HepG2 (cell line): ENCODE data around the gene DZIP1L. TPM values are rescaled to one million over a fixed set of nuclear protein-coding genes. Genes with fewer than 3 reads are reported as not detected.

Experiments
- ATAC-seq: fragments of 200-7000 bp; cut with Tn5 transposase; 3 replicates; pipeline ENCODE4 v1.9.1; 2020; ENCODE audit warnings: mild to moderate bottlenecking, moderate library complexity
- BruUV-seq: library from RNA; stranded (reverse); fragments of 400-500 nt; replicated peaks from 2 replicates; lab custom pipeline; 2021; lab: Mats Ljungman, UMichigan
- CTCF ChIA-PET: fragments of 300-600 bp; formaldehyde crosslinking; extraction: SDS; loops from one replicate; lab custom pipeline; 2021; ENCODE audit warnings: low total read pairs, inconsistent platforms, low intra/inter-chr PET ratio; lab: Yijun Ruan, JAX
- POLR2A ChIA-PET: fragments of 350-600 bp; sonication (Branson Sonifier 250); formaldehyde crosslinking; loops from one replicate; lab custom pipeline; 2020; ENCODE audit warnings: antibody characterized with exemption, inconsistent platforms; lab: Yijun Ruan, JAX
- DNase-seq: peaks from one replicate; pipeline ENCODE4 v3.0.0-alpha.2; 2015; ENCODE audit warnings: low spot score
- FAIRE-seq: peaks from 3 replicates; lab custom pipeline; 2011; peaks lifted over from hg19 to GRCh38; lab: Jason Lieb, UNC
- H2AFZ ChIP-seq: one replicate; pipeline ENCODE4 v1.6.1; 2011; ENCODE audit warnings: low read length, inconsistent platforms
- H3K27ac ChIP-seq: fragments of 300-600 bp; 3 replicates; pipeline ENCODE4 v1.8.0; 2011; ENCODE audit warnings: mixed run types, mild to moderate bottlenecking, mixed read lengths, low read length, inconsistent platforms; ENCODE audit not compliant: insufficient read depth; ENCODE audit errors: extremely low read length
- H3K27me3 ChIP-seq, 2 experiments: fragments of 200-600 bp in 1 of 2; 2 replicates in 1 of 2; 3 replicates in 1 of 2; pipeline versions ENCODE4 v1.6.0 to v1.8.0; 2011; ENCODE audit warnings: low read length in 2 of 2, mild to moderate bottlenecking in 2 of 2, moderate library complexity in 2 of 2, inconsistent platforms in 1 of 2; ENCODE audit not compliant: insufficient read depth in 2 of 2, control insufficient read depth in 1 of 2
- H3K36me3 ChIP-seq, 2 experiments: fragments of 200-600 bp in 1 of 2; replicated peaks in 1 of 2; 2 replicates in 1 of 2; 3 replicates in 1 of 2; pipeline versions ENCODE4 v1.5.1 to v1.8.0; 2011; ENCODE audit warnings: low read length in 2 of 2, inconsistent platforms in 1 of 2; ENCODE audit not compliant: insufficient read depth in 2 of 2, control insufficient read depth in 1 of 2
- H3K4me1 ChIP-seq: 2 replicates; pipeline ENCODE4 v1.5.1; 2012; ENCODE audit warnings: low read length, inconsistent platforms; ENCODE audit not compliant: insufficient read depth
- H3K4me2 ChIP-seq: 2 replicates; pipeline ENCODE4 v1.6.0; 2011; ENCODE audit warnings: low read depth, low read length, inconsistent platforms
- H3K4me3 ChIP-seq, 3 experiments: fragments of 200-600 bp in 1 of 3; sonication (generic), shearing (Covaris generic) in 1 of 3; replicated peaks in 1 of 3; 2 replicates each; pipeline ENCODE4 v1.5.1; 2011 to 2016; ENCODE audit warnings: low read length in 3 of 3, inconsistent platforms in 2 of 3, low read depth in 2 of 3, mild to moderate bottlenecking in 2 of 3, control low read depth in 1 of 3, mixed read lengths in 1 of 3; ENCODE audit not compliant: insufficient read depth in 1 of 3
- H3K79me2 ChIP-seq: one replicate; pipeline ENCODE4 v1.6.1; 2011; ENCODE audit warnings: low read length, inconsistent platforms; ENCODE audit not compliant: insufficient read depth
- H3K9ac ChIP-seq: 2 replicates; pipeline ENCODE4 v1.6.0; 2011; ENCODE audit warnings: mild to moderate bottlenecking, low read depth, low read length, inconsistent platforms; ENCODE audit not compliant: insufficient read depth
- H3K9me3 ChIP-seq: 2 replicates; pipeline ENCODE4 v1.5.1; 2012; ENCODE audit warnings: mild to moderate bottlenecking, low read length
- H4K20me1 ChIP-seq: 2 replicates; pipeline ENCODE4 v1.6.0; 2011; ENCODE audit warnings: inconsistent platforms, mild to moderate bottlenecking, low read length, moderate library complexity; ENCODE audit not compliant: insufficient read depth
- FOXA3 ChIP-seq: IDR thresholded peaks from 2 replicates; pipeline ENCODE4 v1.6.1; 2016; ENCODE audit warnings: missing genetic modification reagents, missing compliant biosample characterization
- RXRA ChIP-seq: sonication (generic); formaldehyde crosslinking; IDR thresholded peaks from 2 replicates; pipeline ENCODE4 v1.5.1; 2020; ENCODE audit warnings: missing genetic modification reagents
- SALL2 ChIP-seq: sonication (generic); formaldehyde crosslinking; IDR thresholded peaks from 2 replicates; pipeline ENCODE4 v1.8.1; 2023; ENCODE audit warnings: mild to moderate bottlenecking, missing genetic modification reagents, inconsistent platforms
- SMC3 ChIP-seq: IDR thresholded peaks from 2 replicates; pipeline ENCODE4 v1.6.1; 2011; ENCODE audit warnings: low read length, improper control_type of control experiment
- SRSF4 ChIP-seq: fragments of 200-400 bp; formaldehyde crosslinking; IDR thresholded peaks from one replicate; pipeline ENCODE4 v1.6.1; 2018; ENCODE audit warnings: mild to moderate bottlenecking, low read depth, low read length, moderate library complexity; ENCODE audit not compliant: poor library complexity, severe bottlenecking
- TCF7L2 ChIP-seq: IDR thresholded peaks from 2 replicates; pipeline ENCODE4 v1.6.1; 2011; ENCODE audit warnings: mild to moderate bottlenecking, low read depth, low read length, moderate library complexity
- ZNF224 ChIP-seq: sonication (generic); formaldehyde crosslinking; IDR thresholded peaks from 2 replicates; pipeline ENCODE4 v1.5.0; 2020; ENCODE audit warnings: mild to moderate bottlenecking, missing genetic modification reagents
- ZNF333 ChIP-seq: sonication (generic); formaldehyde crosslinking; IDR thresholded peaks from 2 replicates; pipeline ENCODE4 v1.4.0; 2020; ENCODE audit warnings: mild to moderate bottlenecking, missing genetic modification reagents, borderline replicate concordance
- ZNF354B ChIP-seq: sonication (generic); formaldehyde crosslinking; IDR thresholded peaks from 2 replicates; pipeline ENCODE4 v1.8.0; 2022; ENCODE audit warnings: mild to moderate bottlenecking, missing genetic modification reagents
- WGBS: methylation state at CpG from one replicate; pipeline ENCODE4 v1.1.6; 2017; ENCODE audit warnings: low lambda C conversion rate; 5-methylcytosine and 5-hydroxymethylcytosine counted together
- in situ Hi-C: cut with HindIII; loops from 2 replicates; pipeline ENCODE4 v1.10.0; 2017; ENCODE audit warnings: low pct_unique_long_range_greater_than_20kb; ENCODE audit not compliant: extremely low pct_ligation_motif_present
- intact Hi-C: fragments of 100-400 bp; cut with micrococcal nuclease; formaldehyde crosslinking; loops from one replicate; pipeline ENCODE4 v1.10.0; 2022; ENCODE audit not compliant: unreplicated experiment
- polyA plus RNA-seq, 8 experiments: library from polyadenylated mRNA; depleted of rRNA in 3 of 8; stranded (reverse) in 7 of 8; unstranded in 1 of 8; fragments of >200 nt; fragmentation: Illumina TruSeq in 4 of 8; extraction: Trizol in 4 of 8; gene quantifications; 2 replicates each; pipeline versions ENCODE4 v1.2.1 to v1.2.3, GENCODE V29; 2011 to 2016; ENCODE audit warnings: low read depth in 4 of 8, missing spikeins in 1 of 8, mixed read lengths in 1 of 8; ENCODE audit not compliant: insufficient read depth in 1 of 8
- total RNA-seq, 5 experiments: library from RNA; depleted of rRNA; stranded (reverse); fragments of >200 nt; fragmentation: Illumina TruSeq; extraction: Trizol; gene quantifications; 2 replicates each; pipeline ENCODE4 v1.2.3, GENCODE V29; 2016; ENCODE audit warnings: low read depth in 1 of 5
- TF ChIP-seq, protein P1 (sequence below): sonication (generic); formaldehyde crosslinking; IDR thresholded peaks from 2 replicates; pipeline ENCODE4 v1.9.0; 2021; ENCODE audit warnings: mild to moderate bottlenecking, missing genetic modification reagents
- TF ChIP-seq, protein P2 (sequence below): sonication (generic); formaldehyde crosslinking; IDR thresholded peaks from 2 replicates; pipeline ENCODE4 v1.5.0; 2020; ENCODE audit warnings: mild to moderate bottlenecking, missing genetic modification reagents
- TF ChIP-seq, protein P3 (sequence below): sonication (generic); formaldehyde crosslinking; IDR thresholded peaks from 2 replicates; pipeline ENCODE4 v1.4.0; 2020; ENCODE audit warnings: missing genetic modification reagents
- TF ChIP-seq, protein P4 (sequence below): sonication (generic); formaldehyde crosslinking; IDR thresholded peaks from 2 replicates; pipeline ENCODE4 v1.4.0; 2020; ENCODE audit warnings: missing genetic modification reagents

DZIP1L gene
- total and polyA plus RNA-seq, 2 of the 13 experiments (the other 11 are each of a cell fraction or from before 2014, with no cell fraction given) = 0.90 to 1.2 TPM

DNA sequence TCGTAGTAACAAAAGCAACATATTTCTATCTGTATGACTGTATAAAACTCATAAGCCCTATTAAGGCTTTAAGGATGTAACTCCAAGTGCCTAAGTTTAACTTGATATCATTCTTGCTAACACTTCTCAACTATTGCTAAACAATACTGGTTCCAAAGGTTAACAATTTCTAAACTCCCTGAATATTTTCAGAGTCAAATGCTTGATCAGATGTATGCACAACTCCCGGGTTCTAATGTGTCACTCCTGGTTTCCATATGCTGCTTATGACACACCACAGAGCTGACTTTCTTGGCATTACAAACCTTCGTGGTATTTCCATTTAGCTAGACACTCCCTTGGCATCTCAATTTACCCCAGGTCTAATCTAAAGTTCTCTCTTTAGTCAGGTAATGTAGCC is 26.3 kb downstream of the DZIP1L start:
- ATAC-seq (no peak), DNase-seq (peak; percentile 11)
- intact Hi-C loops = no loop called here
- CTCF ChIA-PET = no interaction called here
- Histone ChIP-seq H3K4me1 (no peaks in the 10 kb centered on the region), H3K9me3 (no peaks in the 10 kb centered on the region), H3K9ac (no peak overlapping the region), H3K27ac (no peak overlapping the region), H3K79me2 (no peaks in the 10 kb centered on the region), H2AFZ (no peak overlapping the region), H4K20me1 (no peaks in the 10 kb centered on the region), H3K4me3 (no peak overlapping the region), H3K4me2 (no peak overlapping the region), H3K36me3 (no peaks in the 10 kb centered on the region)
- POLR2A ChIA-PET = no interaction called here
- TF ChIP-seq SMC3 (no peak), SALL2 (CRISPR knock-in tag) (no peak), ZNF354B (CRISPR knock-in tag) (no peak), FOXA3 (no peak), SRSF4 (no peak), ZNF224 (CRISPR knock-in tag) (no peak), ZNF333 (CRISPR knock-in tag) (no peak), TCF7L2 (no peak), RXRA (CRISPR knock-in tag) (no peak)
- TF ChIP-seq, protein P1, sequence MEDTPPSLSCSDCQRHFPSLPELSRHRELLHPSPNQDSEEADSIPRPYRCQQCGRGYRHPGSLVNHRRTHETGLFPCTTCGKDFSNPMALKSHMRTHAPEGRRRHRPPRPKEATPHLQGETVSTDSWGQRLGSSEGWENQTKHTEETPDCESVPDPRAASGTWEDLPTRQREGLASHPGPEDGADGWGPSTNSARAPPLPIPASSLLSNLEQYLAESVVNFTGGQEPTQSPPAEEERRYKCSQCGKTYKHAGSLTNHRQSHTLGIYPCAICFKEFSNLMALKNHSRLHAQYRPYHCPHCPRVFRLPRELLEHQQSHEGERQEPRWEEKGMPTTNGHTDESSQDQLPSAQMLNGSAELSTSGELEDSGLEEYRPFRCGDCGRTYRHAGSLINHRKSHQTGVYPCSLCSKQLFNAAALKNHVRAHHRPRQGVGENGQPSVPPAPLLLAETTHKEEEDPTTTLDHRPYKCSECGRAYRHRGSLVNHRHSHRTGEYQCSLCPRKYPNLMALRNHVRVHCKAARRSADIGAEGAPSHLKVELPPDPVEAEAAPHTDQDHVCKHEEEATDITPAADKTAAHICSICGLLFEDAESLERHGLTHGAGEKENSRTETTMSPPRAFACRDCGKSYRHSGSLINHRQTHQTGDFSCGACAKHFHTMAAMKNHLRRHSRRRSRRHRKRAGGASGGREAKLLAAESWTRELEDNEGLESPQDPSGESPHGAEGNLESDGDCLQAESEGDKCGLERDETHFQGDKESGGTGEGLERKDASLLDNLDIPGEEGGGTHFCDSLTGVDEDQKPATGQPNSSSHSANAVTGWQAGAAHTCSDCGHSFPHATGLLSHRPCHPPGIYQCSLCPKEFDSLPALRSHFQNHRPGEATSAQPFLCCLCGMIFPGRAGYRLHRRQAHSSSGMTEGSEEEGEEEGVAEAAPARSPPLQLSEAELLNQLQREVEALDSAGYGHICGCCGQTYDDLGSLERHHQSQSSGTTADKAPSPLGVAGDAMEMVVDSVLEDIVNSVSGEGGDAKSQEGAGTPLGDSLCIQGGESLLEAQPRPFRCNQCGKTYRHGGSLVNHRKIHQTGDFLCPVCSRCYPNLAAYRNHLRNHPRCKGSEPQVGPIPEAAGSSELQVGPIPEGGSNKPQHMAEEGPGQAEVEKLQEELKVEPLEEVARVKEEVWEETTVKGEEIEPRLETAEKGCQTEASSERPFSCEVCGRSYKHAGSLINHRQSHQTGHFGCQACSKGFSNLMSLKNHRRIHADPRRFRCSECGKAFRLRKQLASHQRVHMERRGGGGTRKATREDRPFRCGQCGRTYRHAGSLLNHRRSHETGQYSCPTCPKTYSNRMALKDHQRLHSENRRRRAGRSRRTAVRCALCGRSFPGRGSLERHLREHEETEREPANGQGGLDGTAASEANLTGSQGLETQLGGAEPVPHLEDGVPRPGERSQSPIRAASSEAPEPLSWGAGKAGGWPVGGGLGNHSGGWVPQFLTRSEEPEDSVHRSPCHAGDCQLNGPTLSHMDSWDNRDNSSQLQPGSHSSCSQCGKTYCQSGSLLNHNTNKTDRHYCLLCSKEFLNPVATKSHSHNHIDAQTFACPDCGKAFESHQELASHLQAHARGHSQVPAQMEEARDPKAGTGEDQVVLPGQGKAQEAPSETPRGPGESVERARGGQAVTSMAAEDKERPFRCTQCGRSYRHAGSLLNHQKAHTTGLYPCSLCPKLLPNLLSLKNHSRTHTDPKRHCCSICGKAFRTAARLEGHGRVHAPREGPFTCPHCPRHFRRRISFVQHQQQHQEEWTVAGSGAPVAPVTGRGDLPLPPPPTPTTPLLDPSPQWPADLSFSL (CRISPR knock-in tag) = no peak
- TF ChIP-seq, protein P2, sequence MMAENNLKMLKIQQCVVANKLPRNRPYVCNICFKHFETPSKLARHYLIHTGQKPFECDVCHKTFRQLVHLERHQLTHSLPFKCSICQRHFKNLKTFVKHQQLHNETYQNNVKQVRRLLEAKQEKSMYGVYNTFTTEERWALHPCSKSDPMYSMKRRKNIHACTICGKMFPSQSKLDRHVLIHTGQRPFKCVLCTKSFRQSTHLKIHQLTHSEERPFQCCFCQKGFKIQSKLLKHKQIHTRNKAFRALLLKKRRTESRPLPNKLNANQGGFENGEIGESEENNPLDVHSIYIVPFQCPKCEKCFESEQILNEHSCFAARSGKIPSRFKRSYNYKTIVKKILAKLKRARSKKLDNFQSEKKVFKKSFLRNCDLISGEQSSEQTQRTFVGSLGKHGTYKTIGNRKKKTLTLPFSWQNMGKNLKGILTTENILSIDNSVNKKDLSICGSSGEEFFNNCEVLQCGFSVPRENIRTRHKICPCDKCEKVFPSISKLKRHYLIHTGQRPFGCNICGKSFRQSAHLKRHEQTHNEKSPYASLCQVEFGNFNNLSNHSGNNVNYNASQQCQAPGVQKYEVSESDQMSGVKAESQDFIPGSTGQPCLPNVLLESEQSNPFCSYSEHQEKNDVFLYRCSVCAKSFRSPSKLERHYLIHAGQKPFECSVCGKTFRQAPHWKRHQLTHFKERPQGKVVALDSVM (CRISPR knock-in tag) = no peak
- TF ChIP-seq, protein P3, sequence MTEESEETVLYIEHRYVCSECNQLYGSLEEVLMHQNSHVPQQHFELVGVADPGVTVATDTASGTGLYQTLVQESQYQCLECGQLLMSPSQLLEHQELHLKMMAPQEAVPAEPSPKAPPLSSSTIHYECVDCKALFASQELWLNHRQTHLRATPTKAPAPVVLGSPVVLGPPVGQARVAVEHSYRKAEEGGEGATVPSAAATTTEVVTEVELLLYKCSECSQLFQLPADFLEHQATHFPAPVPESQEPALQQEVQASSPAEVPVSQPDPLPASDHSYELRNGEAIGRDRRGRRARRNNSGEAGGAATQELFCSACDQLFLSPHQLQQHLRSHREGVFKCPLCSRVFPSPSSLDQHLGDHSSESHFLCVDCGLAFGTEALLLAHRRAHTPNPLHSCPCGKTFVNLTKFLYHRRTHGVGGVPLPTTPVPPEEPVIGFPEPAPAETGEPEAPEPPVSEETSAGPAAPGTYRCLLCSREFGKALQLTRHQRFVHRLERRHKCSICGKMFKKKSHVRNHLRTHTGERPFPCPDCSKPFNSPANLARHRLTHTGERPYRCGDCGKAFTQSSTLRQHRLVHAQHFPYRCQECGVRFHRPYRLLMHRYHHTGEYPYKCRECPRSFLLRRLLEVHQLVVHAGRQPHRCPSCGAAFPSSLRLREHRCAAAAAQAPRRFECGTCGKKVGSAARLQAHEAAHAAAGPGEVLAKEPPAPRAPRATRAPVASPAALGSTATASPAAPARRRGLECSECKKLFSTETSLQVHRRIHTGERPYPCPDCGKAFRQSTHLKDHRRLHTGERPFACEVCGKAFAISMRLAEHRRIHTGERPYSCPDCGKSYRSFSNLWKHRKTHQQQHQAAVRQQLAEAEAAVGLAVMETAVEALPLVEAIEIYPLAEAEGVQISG (CRISPR knock-in tag) = no peak
- TF ChIP-seq, protein P4, sequence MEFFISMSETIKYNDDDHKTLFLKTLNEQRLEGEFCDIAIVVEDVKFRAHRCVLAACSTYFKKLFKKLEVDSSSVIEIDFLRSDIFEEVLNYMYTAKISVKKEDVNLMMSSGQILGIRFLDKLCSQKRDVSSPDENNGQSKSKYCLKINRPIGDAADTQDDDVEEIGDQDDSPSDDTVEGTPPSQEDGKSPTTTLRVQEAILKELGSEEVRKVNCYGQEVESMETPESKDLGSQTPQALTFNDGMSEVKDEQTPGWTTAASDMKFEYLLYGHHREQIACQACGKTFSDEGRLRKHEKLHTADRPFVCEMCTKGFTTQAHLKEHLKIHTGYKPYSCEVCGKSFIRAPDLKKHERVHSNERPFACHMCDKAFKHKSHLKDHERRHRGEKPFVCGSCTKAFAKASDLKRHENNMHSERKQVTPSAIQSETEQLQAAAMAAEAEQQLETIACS (CRISPR knock-in tag) = no peak
- TF ChIP-seq, all 625 proteins: peak for 0
- BruUV-seq = no TSS peak
- no peaks in the 10 kb centered on the region; a peak in 1 of 5 replicates for H3K27me3 ChIP-seq
- in situ Hi-C loops = no loop called here
- 62% methylated on average over 3 of the region's 3 CpGs for WGBS
- FAIRE-seq = no peak
